Stimulated activated CD4-positive, alpha-beta T cell treated with anti-CD3 and anti-CD28 coated beads, Interleukin-1b, Interleukin-23, amount 100 ng/mL, for 4 hours (primary cell): ENCODE data around the gene KRTAP10-7.
"Not testable (repeated sequence)": the region's sequence is repeated elsewhere in the genome, so short reads cannot be mapped to it uniquely, and the experiment has no call there.

Experiments used
- DNase-seq, 2 donors: peaks; one replicate each; pipeline ENCODE4 v3.0.0-alpha.2; 2020; ENCODE audit warnings: low read depth in 2 of 2

KRTAP10-7 gene

GRCh38 chr21:44571844-44572782 is 28.3 kb upstream of the KRTAP10-7 start:
- no peak for DNase-seq

- no peak for DNase-seq
Observed at GRCh38 chr21:44572959-44573583, 27.3 kb upstream of the KRTAP10-7 start.

- not testable (repeated sequence) for DNase-seq
Observed at GRCh38 chr21:44573630-44574456, 26.6 kb upstream of the KRTAP10-7 start, which contains the start of gene KRTAP10-4. Gene KRTAP10-4, plus strand, starts transcription at chr21:44573729. Its CDS starts 30 bp downstream, at chr21:44573759.

- DNase-seq = no peak
Observed at GRCh38 chr21:44574457-44575306, 25.7 kb upstream of the KRTAP10-7 start.

- no peak for DNase-seq
Observed at GRCh38 chr21:44575307-44576024, 24.9 kb upstream of the KRTAP10-7 start.

GRCh38 chr21:44576025-44576420 is 24.4 kb upstream of the KRTAP10-7 start:
- no peak for DNase-seq

GRCh38 chr21:44578371-44579055 is 21.9 kb upstream of the KRTAP10-7 start:
- DNase-seq = no peak

GRCh38 chr21:44579056-44579832 is 21.2 kb upstream of the KRTAP10-7 start:
- no peak for DNase-seq

- DNase-seq = no peak
Observed at GRCh38 chr21:44579833-44580144, 20.6 kb upstream of the KRTAP10-7 start.

- DNase-seq = not testable (repeated sequence)
Observed at GRCh38 chr21:44580231-44580821, 20.1 kb upstream of the KRTAP10-7 start, which contains the start of gene KRTAP10-5. Gene KRTAP10-5, minus strand, starts transcription at chr21:44580604. Its CDS starts 26 bp downstream, at chr21:44580578.

- no peak for DNase-seq
Observed at GRCh38 chr21:44581158-44581557, 19.2 kb upstream of the KRTAP10-7 start.

- DNase-seq = no peak
Observed at GRCh38 chr21:44582055-44582454, 18.3 kb upstream of the KRTAP10-7 start.

GRCh38 chr21:44583089-44583799 is 17.2 kb upstream of the KRTAP10-7 start:
- DNase-seq = no peak

- no peak for DNase-seq
Observed at GRCh38 chr21:44583800-44584147, 16.6 kb upstream of the KRTAP10-7 start.

GRCh38 chr21:44585892-44586291 is 14.5 kb upstream of the KRTAP10-7 start:
- no peak for DNase-seq

GRCh38 chr21:44589094-44589493 is 11.3 kb upstream of the KRTAP10-7 start:
- no peak for DNase-seq

GRCh38 chr21:44589586-44590305 is 10.7 kb upstream of the KRTAP10-7 start:
- DNase-seq = no peak
